ENCODE data around the gene PAN3. TPM values are rescaled to one million over a fixed set of nuclear protein-coding genes. Genes with fewer than 3 reads are reported as not detected.

The PAN3 gene
- total RNA-seq, 1 donor from 2014 or later: 12.7 TPM

GRCh38 chr13:28199089-28199488 is 60.7 kb downstream of the PAN3 start:
- no peak for DNase-seq (ENCODE audit: low spot score)
- intact Hi-C loops (cut with DNase I): no loop called here

- intact Hi-C loops (cut with DNase I): no loop called here
- no peak for DNase-seq (ENCODE audit: low spot score)
Observed at GRCh38 chr13:28204043-28204442, 65.7 kb downstream of the PAN3 start.

DNA sequence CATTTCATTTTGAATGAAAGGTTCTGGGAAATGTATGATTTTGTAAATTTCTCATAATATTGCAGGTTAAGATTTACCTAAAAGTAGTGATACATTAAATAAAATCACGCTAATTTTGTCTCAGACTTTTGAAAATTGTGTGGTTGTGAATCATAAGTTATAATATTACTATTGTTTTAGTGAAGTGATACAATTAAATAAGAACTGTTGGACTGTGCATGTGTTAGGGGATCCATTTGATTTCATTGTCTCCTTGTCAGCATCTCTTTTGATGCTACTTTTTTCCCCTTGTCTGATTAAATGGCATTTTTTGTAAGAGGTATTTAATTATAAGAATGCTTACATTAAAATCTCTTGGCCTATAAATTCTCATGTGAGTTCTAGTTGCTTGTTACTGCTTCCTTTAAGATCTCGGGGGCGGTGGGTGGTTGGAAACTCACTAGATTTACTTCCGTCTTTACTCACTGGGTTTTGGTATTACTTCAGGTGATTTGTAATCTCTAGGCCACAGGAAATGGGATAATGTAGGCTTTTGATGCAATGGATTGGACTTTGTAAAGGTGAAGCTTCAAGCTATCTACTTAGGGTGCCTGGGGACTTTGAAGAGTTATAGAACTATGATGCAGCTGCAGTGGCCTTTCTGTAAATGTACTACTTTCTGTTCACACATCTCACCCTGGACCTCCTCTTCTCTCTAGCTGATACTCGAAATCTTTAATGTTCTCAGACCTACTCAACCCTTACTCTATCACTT is 66.5 kb downstream of the PAN3 start:
- DNase-seq (ENCODE audit: low spot score): no peak
- intact Hi-C loops (cut with DNase I): no loop called here

GRCh38 chr13:28218679-28219078 is 80.3 kb downstream of the PAN3 start:
- no peak for DNase-seq (ENCODE audit: low spot score)
- intact Hi-C loops (cut with DNase I): no loop called here

GRCh38 chr13:28219408-28220099 is 81.2 kb downstream of the PAN3 start:
- DNase-seq (ENCODE audit: low spot score): no peak

DNA sequence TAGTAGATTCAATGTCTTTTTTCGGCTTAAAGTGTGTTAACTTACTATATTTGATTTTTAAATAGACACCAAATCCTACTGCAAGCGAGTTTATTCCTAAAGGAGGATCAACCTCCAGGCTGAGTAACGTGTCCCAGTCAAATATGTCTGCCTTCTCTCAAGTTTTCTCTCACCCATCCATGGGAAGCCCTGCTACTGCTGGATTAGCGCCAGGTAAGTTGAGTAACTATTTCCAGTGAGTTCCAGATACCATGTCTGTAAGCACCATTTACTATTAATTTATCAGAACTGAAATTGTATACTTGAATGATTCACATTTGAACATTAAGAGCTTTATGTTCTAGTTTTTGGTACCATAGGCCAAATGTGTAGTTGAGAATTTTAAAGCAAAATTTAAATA is 81.8 kb downstream of the PAN3 start:
- intact Hi-C loops (cut with DNase I): no loop called here
- DNase-seq (ENCODE audit: low spot score): no peak

More at GRCh38 chr13:28219408-28220099, 81.2 kb downstream of the PAN3 start:
- intact Hi-C loops (cut with DNase I): no loop called here

- DNase-seq (ENCODE audit: low spot score): no peak
Observed at GRCh38 chr13:28229522-28230411, 91.4 kb downstream of the PAN3 start.

GRCh38 chr13:28231642-28232041 is 93.3 kb downstream of the PAN3 start:
- intact Hi-C loops (cut with DNase I): no loop called here
- DNase-seq (ENCODE audit: low spot score): no peak

More at GRCh38 chr13:28229522-28230411, 91.4 kb downstream of the PAN3 start:
- intact Hi-C loops (cut with DNase I): no loop called here

- DNase-seq (ENCODE audit: low spot score): no peak
- intact Hi-C loops (cut with DNase I): no loop called here
Observed at GRCh38 chr13:28237944-28238343, 99.6 kb downstream of the PAN3 start.

DNA sequence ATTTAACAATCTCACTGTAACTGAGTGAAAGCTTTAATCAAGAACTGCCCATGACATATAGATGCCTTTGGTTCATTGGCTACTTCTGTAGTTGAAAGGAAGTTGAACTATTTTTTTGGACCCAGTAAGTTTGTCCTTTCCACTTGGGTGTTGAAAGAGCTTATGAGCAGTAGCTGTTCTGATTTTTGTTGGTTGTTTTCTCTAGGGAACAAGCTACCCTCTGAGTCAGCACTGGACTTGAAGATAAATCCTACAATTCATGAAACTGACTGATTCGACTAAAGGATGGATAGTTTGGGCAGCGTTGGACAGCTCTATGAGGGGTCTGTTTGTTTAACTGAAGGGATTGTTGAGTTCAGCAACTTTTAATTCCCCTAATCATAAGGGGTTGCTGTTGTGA is 101.0 kb downstream of the PAN3 start:
- DNase-seq (ENCODE audit: low spot score): no peak
- intact Hi-C loops (cut with DNase I): no loop called here

DNA sequence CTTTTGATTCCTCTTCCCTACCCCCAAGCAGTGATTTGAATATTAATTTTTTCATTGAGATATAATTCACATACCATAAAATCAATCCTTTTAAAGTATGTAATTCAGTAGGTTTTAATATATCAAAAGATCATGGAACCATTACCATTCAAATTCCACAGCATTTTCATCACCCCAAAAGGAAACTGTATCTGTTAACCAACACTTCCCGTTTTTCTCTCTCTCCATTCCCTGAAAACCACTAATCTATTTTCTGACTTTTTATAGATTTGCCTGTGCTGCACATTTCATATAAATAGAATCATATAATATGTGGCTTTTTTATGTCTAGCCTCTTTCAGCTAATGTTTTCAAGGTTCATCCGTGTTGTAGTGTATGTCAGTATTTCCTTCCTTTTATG is 107.1 kb downstream of the PAN3 start:
- intact Hi-C loops (cut with DNase I): no loop called here
- DNase-seq (ENCODE audit: low spot score): no peak

GRCh38 chr13:28246891-28247290 is 108.5 kb downstream of the PAN3 start:
- no peak for DNase-seq (ENCODE audit: low spot score)
- intact Hi-C loops (cut with DNase I): no loop called here

- intact Hi-C loops (cut with DNase I): no loop called here
- no peak for DNase-seq (ENCODE audit: low spot score)
Observed at GRCh38 chr13:28248080-28248479, 109.7 kb downstream of the PAN3 start.

DNA sequence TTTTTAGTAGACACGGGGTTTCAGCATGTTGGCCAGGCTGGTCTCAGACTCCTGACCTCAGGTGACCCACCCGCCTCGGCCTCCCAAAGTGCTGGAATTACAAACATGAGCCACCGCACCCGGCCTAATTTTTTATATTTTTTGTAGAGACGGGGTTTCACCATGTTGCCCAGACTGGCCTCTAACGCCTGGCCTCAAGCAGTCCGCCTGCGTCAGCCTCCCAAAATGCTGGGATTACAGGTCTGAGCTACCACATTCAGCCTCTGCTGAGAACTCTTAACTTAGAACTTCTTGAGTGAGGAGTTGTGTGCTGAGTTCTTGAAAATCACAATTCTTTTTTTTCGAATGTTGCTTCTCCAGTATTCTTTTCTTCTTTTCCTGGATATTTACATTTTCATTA is 112.2 kb downstream of the PAN3 start:
- intact Hi-C loops (cut with DNase I): no loop called here
- DNase-seq (ENCODE audit: low spot score): no peak

- intact Hi-C loops (cut with DNase I): no loop called here
- no peak for DNase-seq (ENCODE audit: low spot score)
Observed at GRCh38 chr13:28251466-28251865, 113.1 kb downstream of the PAN3 start.

GRCh38 chr13:28252547-28252946 is 114.2 kb downstream of the PAN3 start:
- intact Hi-C loops (cut with DNase I): no loop called here
- DNase-seq (ENCODE audit: low spot score): no peak

- DNase-seq (ENCODE audit: low spot score): no peak
- intact Hi-C loops (cut with DNase I): no loop called here
Observed at GRCh38 chr13:28257305-28257704, 119.0 kb downstream of the PAN3 start.

GRCh38 chr13:28258417-28258816 is 120.1 kb downstream of the PAN3 start:
- intact Hi-C loops (cut with DNase I): no loop called here
- DNase-seq (ENCODE audit: low spot score): no peak

- intact Hi-C loops (cut with DNase I): no loop called here
Observed at GRCh38 chr13:28267497-28267896, 129.2 kb downstream of the PAN3 start.

DNA sequence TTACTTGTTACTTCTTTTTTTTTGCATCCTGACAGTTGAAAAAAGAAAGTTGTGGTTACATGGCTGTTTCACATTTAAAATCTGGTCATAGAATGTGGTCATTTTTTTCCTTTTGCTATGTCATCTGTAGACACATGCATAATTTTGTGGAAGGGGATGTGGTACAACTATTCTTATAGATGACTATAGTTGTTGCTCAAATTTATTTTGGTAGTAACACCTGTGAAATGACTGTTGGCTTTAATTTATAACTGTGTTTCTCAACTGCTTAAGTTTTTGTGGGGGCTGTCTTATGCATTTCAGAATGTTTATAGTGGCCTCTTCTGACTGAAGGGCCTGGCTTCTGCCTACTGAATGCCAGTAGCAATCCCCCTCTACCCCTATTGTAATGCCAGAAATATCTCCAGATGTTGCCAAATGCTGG is 130.5 kb downstream of the PAN3 start:
- no peak for DNase-seq (ENCODE audit: low spot score)
- intact Hi-C loops (cut with DNase I): no loop called here

More at GRCh38 chr13:28267497-28267896, 129.2 kb downstream of the PAN3 start:
- DNase-seq (ENCODE audit: low spot score): no peak

All from cardiac septum (tissue), 1 donor.